Prostate gland (tissue), 2 donors: ENCODE data around the gene SHISAL1.

Experiments
- CTCF ChIP-seq, 4 experiments: fragments of 200-600 bp in 2 of 4; fragments of 450-650 bp in 2 of 4; sonication (generic) in 2 of 4; IDR thresholded peaks; 1 replicate in 3 of 4; 2 replicates in 1 of 4; pipeline ENCODE4 v1.5.1; 2016 to 2019; ENCODE audit warnings: antibody characterized with exemption in 4 of 4, mild to moderate bottlenecking in 2 of 4, moderate library complexity in 2 of 4
- POLR2A ChIP-seq: fragments of 450-650 bp; IDR thresholded peaks from one replicate; pipeline ENCODE4 v1.6.1; 2016; ENCODE audit warnings: antibody characterized with exemption, mild to moderate bottlenecking
- POLR2AphosphoS5 ChIP-seq: sonication (generic); formaldehyde crosslinking; IDR thresholded peaks from one replicate; pipeline ENCODE4 v1.6.1; 2017; ENCODE audit warnings: antibody characterized with exemption

GRCh38 chr22:44200451-44200850 lies 112.3 kb downstream of the SHISAL1 start:
- TF ChIP-seq POLR2A: no peak
- TF ChIP-seq CTCF (IDR thresholded peaks at IDR 0.05): no peak
- TF ChIP-seq POLR2AphosphoS5: no peak
